Endothelial cell (in vitro differentiated cells): ENCODE measurements around the gene DES. TPM values are rescaled to one million over a fixed set of nuclear protein-coding genes. Genes with fewer than 3 reads are reported as not detected.

Experiments used
- DNase-seq: peaks from one replicate; pipeline ENCODE4 v3.0.0; 2021; ENCODE audit warnings: low spot score
- H3K27ac Mint-ChIP-seq: one replicate; pipeline ENCODE4 v1.8.0; 2021; ENCODE audit warnings: mixed read lengths, inconsistent platforms; ENCODE audit not compliant: unreplicated experiment
- H3K27me3 Mint-ChIP-seq: one replicate; pipeline ENCODE4 v1.8.0; 2021; ENCODE audit warnings: mild to moderate bottlenecking, moderate library complexity, mixed read lengths, inconsistent platforms; ENCODE audit not compliant: unreplicated experiment
- H3K36me3 Mint-ChIP-seq: one replicate; pipeline ENCODE4 v1.8.0; 2021; ENCODE audit warnings: mild to moderate bottlenecking, low read depth, mixed read lengths, inconsistent platforms; ENCODE audit not compliant: unreplicated experiment
- H3K4me1 Mint-ChIP-seq: one replicate; pipeline ENCODE4 v1.8.0; 2021; ENCODE audit warnings: mild to moderate bottlenecking, mixed read lengths, inconsistent platforms; ENCODE audit not compliant: unreplicated experiment
- H3K4me3 Mint-ChIP-seq: one replicate; pipeline ENCODE4 v1.8.0; 2021; ENCODE audit warnings: mild to moderate bottlenecking, mixed read lengths, inconsistent platforms; ENCODE audit not compliant: unreplicated experiment
- H3K9me3 Mint-ChIP-seq: one replicate; pipeline ENCODE4 v1.8.0; 2021; ENCODE audit warnings: mixed read lengths, inconsistent platforms; ENCODE audit not compliant: unreplicated experiment
- total RNA-seq: library from RNA; stranded (reverse); fragmentation: NEBNext Ultra II Directional; extraction: Animal tissue kit (Norgen Biotek cat#: 25700); gene quantifications from one replicate; pipeline ENCODE4 v1.2.1, GENCODE V29; 2021; ENCODE audit not compliant: unreplicated experiment
- TF ChIP-seq, protein P1 (sequence below): fragments of 200-600 bp; sonication (generic); IDR thresholded peaks from one replicate; pipeline ENCODE4 v1.5.0; 2021; ENCODE audit warnings: antibody characterized with exemption; ENCODE audit not compliant: unreplicated experiment

The DES gene
- total RNA-seq, 1 donor from 2014 or later = 0.10 TPM

DNA sequence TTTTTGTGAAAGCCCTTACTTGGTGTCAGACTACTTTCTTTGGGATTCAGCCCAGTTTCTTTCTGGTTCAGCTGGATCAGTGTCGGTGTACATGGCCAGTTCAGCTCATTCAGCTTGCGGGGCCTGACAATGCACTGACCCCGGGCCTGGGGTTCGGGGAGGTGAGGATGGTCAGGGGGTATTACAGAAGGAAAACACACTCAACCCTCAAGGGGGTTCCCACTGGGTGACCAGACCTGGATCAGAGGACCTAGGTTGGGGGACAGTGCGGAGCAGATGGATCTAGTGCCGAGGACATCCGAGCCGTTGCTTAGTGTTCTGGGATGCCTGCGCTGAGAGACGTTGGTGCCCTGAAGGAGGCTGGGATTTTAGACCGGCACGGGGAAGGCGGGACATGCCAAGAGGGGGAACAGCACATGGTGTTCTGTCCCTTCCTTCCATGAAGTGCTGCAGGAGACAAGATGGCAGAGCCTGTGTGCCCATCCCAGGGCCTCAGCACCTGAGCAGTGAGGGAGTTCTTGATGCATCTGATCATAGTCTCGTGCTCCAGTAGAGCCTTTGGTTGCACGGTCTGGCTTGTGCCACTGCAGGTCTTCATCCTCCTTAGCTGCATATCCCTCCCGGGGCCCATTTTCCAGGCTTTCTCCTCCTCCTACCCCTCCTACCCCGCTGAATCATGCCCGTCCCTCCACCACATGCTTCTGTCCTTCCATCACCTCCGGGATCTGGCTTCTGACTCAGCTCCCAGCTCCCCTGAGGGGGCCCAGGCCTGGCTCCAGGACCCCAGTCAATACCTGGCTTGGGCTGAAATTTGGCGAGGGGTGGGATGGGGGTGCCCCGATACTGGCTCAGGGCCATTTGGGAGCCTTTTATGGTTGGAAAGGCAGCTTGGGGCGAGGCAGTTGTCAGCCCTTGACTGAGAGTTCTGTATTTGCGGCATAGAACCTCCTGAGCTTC is 34.5 kb downstream of the DES start:
- Mint-ChIP-seq H3K36me3 (peaks cover 4% of the 10 kb centered on the region), H3K9me3 (no peaks in the 10 kb centered on the region), H3K4me3 (no peak overlapping the region), H3K4me1 (no peaks in the 10 kb centered on the region), H3K27me3 (peaks cover 16% of the 10 kb centered on the region), H3K27ac (no peak overlapping the region)
- TF ChIP-seq, protein P1, sequence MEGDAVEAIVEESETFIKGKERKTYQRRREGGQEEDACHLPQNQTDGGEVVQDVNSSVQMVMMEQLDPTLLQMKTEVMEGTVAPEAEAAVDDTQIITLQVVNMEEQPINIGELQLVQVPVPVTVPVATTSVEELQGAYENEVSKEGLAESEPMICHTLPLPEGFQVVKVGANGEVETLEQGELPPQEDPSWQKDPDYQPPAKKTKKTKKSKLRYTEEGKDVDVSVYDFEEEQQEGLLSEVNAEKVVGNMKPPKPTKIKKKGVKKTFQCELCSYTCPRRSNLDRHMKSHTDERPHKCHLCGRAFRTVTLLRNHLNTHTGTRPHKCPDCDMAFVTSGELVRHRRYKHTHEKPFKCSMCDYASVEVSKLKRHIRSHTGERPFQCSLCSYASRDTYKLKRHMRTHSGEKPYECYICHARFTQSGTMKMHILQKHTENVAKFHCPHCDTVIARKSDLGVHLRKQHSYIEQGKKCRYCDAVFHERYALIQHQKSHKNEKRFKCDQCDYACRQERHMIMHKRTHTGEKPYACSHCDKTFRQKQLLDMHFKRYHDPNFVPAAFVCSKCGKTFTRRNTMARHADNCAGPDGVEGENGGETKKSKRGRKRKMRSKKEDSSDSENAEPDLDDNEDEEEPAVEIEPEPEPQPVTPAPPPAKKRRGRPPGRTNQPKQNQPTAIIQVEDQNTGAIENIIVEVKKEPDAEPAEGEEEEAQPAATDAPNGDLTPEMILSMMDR = no peak
- DNase-seq = no peak

DNA sequence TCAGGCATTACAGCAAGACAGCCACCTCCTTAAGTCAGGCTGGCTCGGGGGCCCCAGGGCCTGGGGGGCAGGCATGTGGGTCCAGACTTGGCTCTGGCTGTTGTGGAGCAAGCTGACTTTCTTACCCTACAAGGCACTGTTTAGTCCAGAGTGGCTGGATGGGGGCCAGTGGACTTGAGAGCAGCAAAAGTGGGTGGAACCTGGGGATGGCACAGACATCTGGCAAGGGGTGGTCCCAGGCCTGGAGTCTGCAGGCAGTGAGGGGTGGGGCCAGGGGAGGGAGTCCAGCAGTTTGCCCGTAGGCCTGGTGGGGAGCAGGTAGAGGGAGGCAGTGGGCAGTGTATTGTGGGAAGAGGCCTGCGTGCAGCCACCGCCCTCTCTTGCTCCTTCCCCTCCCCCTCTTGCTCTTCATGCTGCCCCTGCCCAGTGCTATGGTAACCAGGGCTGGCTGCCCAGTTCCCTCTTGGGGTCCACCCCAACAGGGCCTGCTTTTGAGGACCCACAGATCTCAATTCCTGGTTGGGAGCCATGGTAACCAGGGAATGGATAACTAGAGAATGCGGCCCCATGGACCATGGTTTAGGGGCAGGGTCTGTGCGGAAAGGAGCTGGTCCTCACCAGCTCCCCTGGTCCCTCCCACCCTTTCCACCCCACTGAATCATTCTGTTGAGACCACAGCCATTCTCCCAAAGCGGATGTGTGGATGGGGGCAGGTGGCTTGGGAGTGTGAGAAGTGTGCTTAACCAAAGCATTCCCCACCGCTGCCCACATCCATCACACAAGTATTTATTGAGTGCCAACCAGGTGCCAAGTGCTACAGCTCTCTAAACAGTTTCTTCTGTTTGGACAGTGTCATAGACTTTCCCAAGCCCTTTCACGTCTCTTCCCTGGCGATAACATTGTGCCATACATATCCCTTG is 35.8 kb downstream of the DES start:
- Mint-ChIP-seq H3K27me3 (peaks cover 19% of the 10 kb centered on the region), H3K4me1 (no peaks in the 10 kb centered on the region), H3K36me3 (peaks cover 4% of the 10 kb centered on the region), H3K4me3 (no peak overlapping the region), H3K9me3 (no peaks in the 10 kb centered on the region), H3K27ac (no peak overlapping the region)
- no peak for DNase-seq
- TF ChIP-seq, protein P1 = no peak

DNA sequence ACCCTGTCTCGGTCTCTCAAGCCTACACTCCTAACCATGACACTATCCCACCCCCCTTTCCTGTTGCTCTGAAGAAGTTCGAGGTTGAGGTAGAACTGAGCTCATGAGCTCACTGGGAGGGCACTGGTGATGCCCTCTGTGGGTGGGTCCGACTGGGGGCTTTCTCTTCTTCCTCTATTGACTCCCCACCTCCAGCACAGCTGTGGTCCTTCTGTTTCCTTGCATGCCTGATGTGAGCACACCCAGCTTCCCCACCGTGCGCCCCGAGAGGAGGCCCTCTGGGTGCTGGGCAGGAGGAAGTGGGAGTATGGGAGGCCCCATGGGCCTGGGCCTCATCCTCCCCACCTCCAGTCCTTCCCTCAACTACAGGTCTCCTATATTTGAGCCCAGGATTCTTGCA is 37.4 kb downstream of the DES start:
- Mint-ChIP-seq H3K27ac (no peak overlapping the region), H3K36me3 (no peaks in the 10 kb centered on the region), H3K27me3 (peaks cover 14% of the 10 kb centered on the region), H3K9me3 (no peaks in the 10 kb centered on the region), H3K4me1 (peaks cover 2% of the 10 kb centered on the region), H3K4me3 (no peak overlapping the region)
- no peak for DNase-seq
- TF ChIP-seq, protein P1 = no peak

DNA sequence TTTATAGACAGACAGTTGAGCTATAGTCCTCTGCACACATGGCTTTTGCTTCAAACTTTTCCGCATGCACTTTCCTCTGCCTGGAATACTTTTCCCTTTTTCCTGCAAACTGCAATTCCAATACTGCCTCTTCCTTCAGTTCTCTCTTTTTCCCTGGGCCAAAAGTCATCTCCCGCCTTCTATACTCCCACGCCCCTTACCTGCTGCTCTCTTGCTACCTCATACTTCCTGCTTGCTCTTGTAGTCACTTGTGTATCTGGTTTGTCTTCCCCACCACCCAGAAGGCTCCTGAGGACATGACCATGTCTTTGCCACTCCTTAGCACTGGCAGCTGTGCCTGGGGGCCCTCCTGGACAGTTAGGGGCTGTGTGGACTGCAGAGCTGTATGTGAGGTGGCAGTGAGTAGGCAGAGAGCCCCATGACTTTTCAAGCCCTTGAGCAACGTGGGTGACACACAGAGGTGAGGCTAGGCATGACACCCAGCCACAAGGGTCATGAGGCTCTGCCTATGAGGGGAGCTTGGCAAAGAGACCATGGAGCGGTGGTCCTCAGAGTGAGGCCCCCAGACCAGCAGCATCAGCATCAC is 39.7 kb downstream of the DES start:
- Mint-ChIP-seq H3K27ac (no peak overlapping the region), H3K4me3 (no peak overlapping the region), H3K27me3 (peaks cover 16% of the 10 kb centered on the region), H3K4me1 (peaks cover 2% of the 10 kb centered on the region), H3K36me3 (no peaks in the 10 kb centered on the region), H3K9me3 (no peaks in the 10 kb centered on the region)
- no peak for DNase-seq
- TF ChIP-seq, protein P1 = no peak
